ENCODE results near the gene PCDHGA8. TPM values are rescaled to one million over a fixed set of nuclear protein-coding genes. Genes with fewer than 3 reads are reported as not detected.
A peak's percentile ranks its signal among the peaks of the same experiment; 100 is the strongest.

PCDHGA8 gene
- total and polyA plus RNA-seq, 2 of the 13 experiments (the other 11 are each of a cell fraction or from before 2014, with no cell fraction given): 0.05 to 0.29 TPM

DNA sequence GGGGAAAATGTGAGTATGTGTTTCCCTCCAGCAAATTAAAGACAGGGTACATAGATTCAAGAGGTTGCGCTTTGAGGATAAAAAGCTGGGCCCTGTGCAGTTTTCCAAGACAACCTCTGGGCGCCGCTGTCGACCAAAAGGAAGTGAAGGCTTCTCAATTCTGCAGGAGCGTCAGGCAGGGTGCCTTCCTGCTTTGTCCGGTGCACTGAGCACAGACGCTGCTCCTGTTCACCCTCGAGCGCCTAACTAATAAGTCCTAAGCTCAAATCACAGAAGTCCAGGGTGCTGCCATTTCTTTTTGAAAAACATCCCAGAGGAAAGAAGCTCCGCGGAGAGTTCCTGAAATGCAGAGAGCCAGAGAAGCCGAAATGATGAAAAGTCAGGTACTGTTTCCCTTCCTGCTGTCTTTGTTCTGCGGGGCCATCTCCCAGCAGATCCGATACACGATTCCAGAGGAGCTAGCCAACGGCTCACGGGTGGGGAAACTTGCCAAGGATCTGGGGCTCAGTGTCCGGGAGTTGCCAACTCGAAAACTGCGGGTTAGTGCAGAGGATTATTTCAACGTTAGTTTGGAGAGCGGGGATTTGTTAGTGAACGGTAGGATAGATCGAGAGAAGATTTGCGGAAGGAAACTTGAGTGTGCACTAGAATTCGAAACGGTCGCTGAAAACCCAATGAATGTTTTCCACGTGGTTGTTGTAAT, 42.4 kb upstream of the PCDHGA8 start, which contains the start of gene PCDHGB1:
PCDHGB1 (plus strand) TSS at position 183 of the 703 bp plus-strand sequence; CDS start at position 345, 162 bp downstream.
- in situ Hi-C loops (cut with HindIII; ENCODE audit: extremely low pct_ligation_motif_present, low pct_unique_long_range_greater_than_20kb) (loop anchor here (10.0 kb wide), 1 partner anchor 175 kb away; no protein-coding TSS in a partner anchor), intact Hi-C loops (cut with micrococcal nuclease; ENCODE audit: unreplicated experiment) (loop anchor here (10.0 kb wide), 1 partner anchor 175 kb away; no protein-coding TSS in a partner anchor)
- peak within 1 kb of the TSS; percentile 93 for H2AFZ ChIP-seq (ENCODE audit: low read length)
- ATAC-seq (peak; percentile 98), DNase-seq (ENCODE audit: low spot score) (peak; percentile 75), FAIRE-seq (peak; percentile 77)
- H3K79me2 ChIP-seq (ENCODE audit: insufficient read depth, low read length): no peaks in the 10 kb centered on the region
- ChIA-PET CTCF (ENCODE audit: low intra/inter-chr PET ratio, low total read pairs) (interaction anchor here (0.9 to 1.4 kb wide), 5 partner anchors 162 to 214 kb away, joined by 4 to 9 read pairs (median 5); no protein-coding TSS in a partner anchor), POLR2A (interaction anchor here (0.6 to 0.9 kb wide), 3 partner anchors 30 to 214 kb away, joined by 3 to 4 read pairs (median 3); partner anchors contain the start of gene TAF7)
- no peaks in the 10 kb centered on the region; the same call in 1 of the 2 replicates for H3K4me1 ChIP-seq (ENCODE audit: insufficient read depth, low read length)
- H3K9me3 ChIP-seq (ENCODE audit: low read length): peaks cover 12% of the 10 kb centered on the region; the same call in 1 of the 2 replicates
- no peak within 1 kb of the TSS for H3K27ac ChIP-seq (ENCODE audit: extremely low read length, insufficient read depth, low read length)
- H3K36me3 ChIP-seq (replicated peaks in 1 of 2; ENCODE audit: control insufficient read depth in 1 of 2, insufficient read depth in 2 of 2, low read length in 2 of 2): no peaks in the 10 kb centered on the region
- BruUV-seq (replicated peaks): no TSS peak
- 22% methylated on average over 26 of the region's 29 CpGs for WGBS (ENCODE audit: low lambda C conversion rate)
- H3K4me2 ChIP-seq (ENCODE audit: low read depth, low read length): peak within 1 kb of the TSS; percentile 81
- peak within 1 kb of the TSS; percentile 20; the same call in 1 of the 2 replicates for H3K9ac ChIP-seq (ENCODE audit: insufficient read depth, low read depth, low read length)
- no peaks in the 10 kb centered on the region for H4K20me1 ChIP-seq (ENCODE audit: insufficient read depth, low read length)
- H3K4me3 ChIP-seq (replicated peaks in 1 of 3; ENCODE audit: insufficient read depth in 1 of 3, low read depth in 2 of 3, low read length in 3 of 3): peak within 1 kb of the TSS; percentile 49 to 71 (median 61)
- no peaks in the 10 kb centered on the region; a peak in 1 of 5 replicates for H3K27me3 ChIP-seq (ENCODE audit: control insufficient read depth in 1 of 2, insufficient read depth in 2 of 2, low read length in 2 of 2)
- no peak for TF ChIP-seq ZFYVE20 (CRISPR knock-in tag; IDR thresholded peaks at IDR 0.05; ENCODE audit: borderline replicate concordance, low read depth)
- TF ChIP-seq ZNF329 (CRISPR knock-in tag; IDR thresholded peaks at IDR 0.05; ENCODE audit: low read depth): no peak
- no peak for TF ChIP-seq YEATS4 (CRISPR knock-in tag; IDR thresholded peaks at IDR 0.05; ENCODE audit: borderline replicate concordance)
- TF ChIP-seq TBL1XR1 (IDR thresholded peaks at IDR 0.05; ENCODE audit: borderline replicate concordance, low read length, partially characterized antibody): no peak
- TF ChIP-seq ZSCAN22 (CRISPR knock-in tag; IDR thresholded peaks at IDR 0.05): no peak
- peak; percentile 47 for TF ChIP-seq SAP130 (CRISPR knock-in tag; IDR thresholded peaks at IDR 0.05; ENCODE audit: low read depth)
- TF ChIP-seq ZNF121 (CRISPR knock-in tag; IDR thresholded peaks at IDR 0.05): no peak
- TF ChIP-seq GLMP (CRISPR knock-in tag; IDR thresholded peaks at IDR 0.05; ENCODE audit: borderline replicate concordance): no peak
- TF ChIP-seq NFKBIZ (CRISPR knock-in tag; IDR thresholded peaks at IDR 0.05): no peak
- TF ChIP-seq SIX4 (CRISPR knock-in tag; IDR thresholded peaks at IDR 0.05): no peak
- TF ChIP-seq ZNF749 (CRISPR knock-in tag; IDR thresholded peaks at IDR 0.05; ENCODE audit: borderline replicate concordance): no peak
- no peak for TF ChIP-seq ZNF354B (CRISPR knock-in tag; IDR thresholded peaks at IDR 0.05)
- TF ChIP-seq ELF1 (CRISPR knock-in tag; IDR thresholded peaks at IDR 0.05): peak; percentile 48; the same call in 1 of the 2 replicates
- TF ChIP-seq SRSF4 (IDR thresholded peaks at IDR 0.05; ENCODE audit: low read depth, low read length, poor library complexity, severe bottlenecking): no peak
- TF ChIP-seq, protein P1, sequence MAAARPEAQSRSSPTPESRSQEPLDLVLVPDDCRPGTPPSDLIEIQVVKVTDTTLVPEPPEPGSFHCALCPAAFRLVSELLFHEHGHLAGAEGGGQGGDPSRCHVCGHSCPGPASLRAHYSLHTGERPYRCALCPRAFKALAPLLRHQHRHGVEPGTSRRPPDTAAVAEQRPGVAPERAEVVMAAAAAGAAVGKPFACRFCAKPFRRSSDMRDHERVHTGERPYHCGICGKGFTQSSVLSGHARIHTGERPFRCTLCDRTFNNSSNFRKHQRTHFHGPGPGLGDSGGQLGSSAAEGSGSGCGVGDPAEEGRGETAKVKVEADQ (CRISPR knock-in tag; IDR thresholded peaks at IDR 0.05; ENCODE audit: borderline replicate concordance): no peak
- peak; percentile 61; the same call in 1 of the 2 replicates for TF ChIP-seq GABPB1 (CRISPR knock-in tag; IDR thresholded peaks at IDR 0.05)
- TF ChIP-seq, protein P2, sequence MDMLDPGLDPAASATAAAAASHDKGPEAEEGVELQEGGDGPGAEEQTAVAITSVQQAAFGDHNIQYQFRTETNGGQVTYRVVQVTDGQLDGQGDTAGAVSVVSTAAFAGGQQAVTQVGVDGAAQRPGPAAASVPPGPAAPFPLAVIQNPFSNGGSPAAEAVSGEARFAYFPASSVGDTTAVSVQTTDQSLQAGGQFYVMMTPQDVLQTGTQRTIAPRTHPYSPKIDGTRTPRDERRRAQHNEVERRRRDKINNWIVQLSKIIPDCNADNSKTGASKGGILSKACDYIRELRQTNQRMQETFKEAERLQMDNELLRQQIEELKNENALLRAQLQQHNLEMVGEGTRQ (IDR thresholded peaks at IDR 0.05; ENCODE audit: low read depth, low read length): no peak
- TF ChIP-seq, protein P2 (CRISPR knock-in tag; IDR thresholded peaks at IDR 0.05; ENCODE audit: borderline replicate concordance): no peak
- peak; percentile 8; the same call in 1 of the 2 replicates for TF ChIP-seq SALL1 (CRISPR knock-in tag; IDR thresholded peaks at IDR 0.05)
- TF ChIP-seq TMF1 (CRISPR knock-in tag; IDR thresholded peaks at IDR 0.05; ENCODE audit: low read depth): no peak
- TF ChIP-seq ELF3 (CRISPR knock-in tag; IDR thresholded peaks at IDR 0.05): peak; percentile 71

Data from HepG2 (cell line).